Stimulated activated CD4-positive, alpha-beta T cell treated with anti-CD3 and anti-CD28 coated beads, TNF-alpha, amount 100 ng/mL, for 4 hours (primary cell): Measurements from ENCODE around the gene LARP6.
"Not testable (repeated sequence)": the region's sequence is repeated elsewhere in the genome, so short reads cannot be mapped to it uniquely, and the experiment has no call there.

Source experiments
- DNase-seq, 3 experiments: peaks; one replicate each; pipeline ENCODE4 v3.0.0-alpha.2; 2020; ENCODE audit warnings: low read depth in 3 of 3

Gene LARP6

GRCh38 chr15:70859322-70859908 lies 5.5 kb upstream of the LARP6 start:
- DNase-seq = no peak

- DNase-seq = not testable (repeated sequence)
Observed at GRCh38 chr15:70858614-70859321, 4.8 kb upstream of the LARP6 start.

- DNase-seq = no peak
Observed at GRCh38 chr15:70857562-70858285, 3.8 kb upstream of the LARP6 start.

- no peak for DNase-seq
Observed at GRCh38 chr15:70856884-70857561, 3.1 kb upstream of the LARP6 start.

DNA sequence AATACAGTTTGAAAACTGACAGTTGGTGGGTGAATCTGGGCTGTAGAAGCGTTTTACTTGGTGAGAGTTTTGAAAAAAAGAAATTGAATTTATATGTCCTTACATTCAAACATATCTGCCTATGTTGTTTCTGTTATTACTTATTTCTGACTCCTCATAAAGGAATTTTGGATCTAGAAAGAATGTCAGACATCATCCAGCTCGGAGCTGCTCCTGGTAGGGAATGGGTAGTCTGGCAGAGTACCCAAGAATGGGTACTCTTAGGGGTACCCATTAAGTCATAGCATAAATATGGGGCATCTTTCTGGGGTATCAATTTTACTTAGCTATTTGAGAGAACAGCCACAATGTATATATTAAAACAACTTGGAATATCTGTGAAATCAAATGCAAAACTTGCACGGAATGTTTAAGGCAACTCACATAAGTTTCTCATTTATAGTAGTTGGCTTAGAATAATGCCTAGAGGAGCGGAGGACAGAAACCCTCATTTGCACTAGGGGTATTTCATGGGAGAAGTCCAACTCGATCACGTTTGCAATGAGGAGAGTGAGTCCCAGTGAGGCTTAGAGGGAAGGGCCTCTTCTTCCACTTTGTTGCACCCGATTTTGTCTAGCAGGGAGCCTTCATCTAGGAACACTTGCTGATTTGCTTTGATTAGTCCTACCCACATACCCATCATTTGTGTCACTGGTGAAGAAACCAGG lies 2.4 kb upstream of the LARP6 start:
- DNase-seq = no peak

DNA sequence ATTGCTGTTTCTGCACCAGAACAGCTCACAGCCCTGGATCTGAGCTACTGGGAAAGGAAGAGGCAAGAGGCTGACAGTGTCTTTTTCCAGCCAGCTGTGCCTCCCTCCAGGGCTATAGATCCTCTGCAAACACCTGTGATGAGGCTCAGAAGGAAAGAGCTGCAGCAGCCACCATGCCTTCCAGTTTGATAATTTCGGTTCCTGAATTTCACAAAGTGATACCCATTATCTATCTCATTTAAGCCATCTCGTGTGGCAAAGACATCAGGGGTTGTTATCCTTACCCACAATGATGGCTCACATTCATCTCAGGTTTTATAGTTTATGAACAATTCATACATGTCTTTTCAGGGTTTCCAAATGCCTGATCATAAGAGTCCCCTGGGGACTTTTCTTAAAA lies 1.8 kb upstream of the LARP6 start:
- no peak for DNase-seq

GRCh38 chr15:70854666-70854976 lies 664 bp upstream of the LARP6 start:
- DNase-seq = no peak

DNA sequence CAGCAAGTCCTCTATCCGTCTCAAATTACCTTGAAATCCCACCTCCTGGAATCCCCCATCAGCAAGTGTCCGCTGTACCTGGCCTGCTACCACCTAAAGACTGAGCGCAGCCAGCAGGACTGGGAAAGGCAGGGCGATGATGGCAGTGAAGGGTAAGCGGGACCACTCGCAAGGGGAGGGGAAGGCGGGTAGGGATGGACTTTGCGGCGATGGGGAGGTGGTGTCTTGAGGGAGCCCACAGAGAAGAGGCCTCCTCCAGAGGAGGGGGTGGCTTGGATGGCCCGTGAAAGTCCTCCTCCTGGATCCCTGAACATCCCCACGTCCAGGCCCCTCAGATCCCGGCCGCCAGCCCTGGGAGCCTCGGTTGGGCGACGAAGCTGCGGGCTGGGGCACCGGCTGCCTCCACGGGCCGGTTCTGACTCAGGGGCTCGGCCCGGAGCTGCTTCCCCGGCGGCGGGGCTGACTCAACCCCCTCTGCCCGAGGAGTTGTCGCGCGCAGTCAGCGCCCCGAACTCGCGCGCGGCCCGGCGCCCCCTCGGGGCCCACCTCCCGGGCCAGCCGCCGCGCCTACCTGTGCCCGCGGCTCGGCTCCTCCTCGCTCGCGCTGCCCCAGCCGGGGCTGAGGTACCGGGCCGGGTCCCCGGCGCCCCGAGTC lies 512 bp downstream of the LARP6 start:
- DNase-seq = peak in 1 of 3 experiments; percentile 8

- no peak for DNase-seq
Observed at GRCh38 chr15:70852501-70853317, 1.2 kb downstream of the LARP6 start.

DNA sequence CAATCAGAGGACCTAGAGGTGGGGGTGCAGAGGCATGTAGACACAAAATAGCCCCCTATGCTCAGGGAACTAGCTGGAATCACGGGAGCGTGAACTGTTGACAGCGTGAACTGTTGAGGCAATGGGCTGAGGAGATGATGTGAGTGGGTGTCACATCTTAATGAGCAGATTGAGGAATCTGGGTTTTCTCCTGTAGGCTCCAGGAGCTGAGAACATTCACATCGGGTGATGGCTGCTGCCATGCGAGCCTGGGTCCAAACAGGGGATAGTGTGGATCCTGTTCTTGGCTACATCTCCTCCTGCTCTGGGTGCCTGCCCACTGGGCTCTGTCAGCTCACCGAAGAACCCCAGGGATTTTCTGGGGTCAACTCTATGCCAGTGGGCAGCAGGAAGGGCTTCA lies 2.1 kb downstream of the LARP6 start:
- no peak for DNase-seq

GRCh38 chr15:70845602-70846360 lies 8.2 kb downstream of the LARP6 start:
- no peak for DNase-seq

DNA sequence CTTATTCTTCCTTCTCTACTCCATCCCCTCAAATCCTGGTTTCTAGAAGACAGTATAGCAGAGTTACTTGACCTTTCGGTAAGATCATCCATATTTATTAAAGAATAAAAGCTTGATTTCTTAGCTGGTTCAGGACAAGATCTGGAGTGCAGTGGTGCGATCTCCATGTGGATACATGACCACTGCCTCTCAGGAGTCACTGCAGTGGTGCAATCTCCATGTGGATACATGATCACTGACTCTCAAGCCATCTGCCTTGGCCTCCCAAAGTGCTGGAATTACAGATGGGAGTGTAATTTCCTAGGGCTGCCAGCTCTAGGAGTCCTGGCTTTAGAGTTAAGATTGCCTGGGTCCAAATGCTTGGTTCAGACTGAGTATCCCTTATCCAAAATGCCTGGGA lies 16.5 kb downstream of the LARP6 start:
- DNase-seq = no peak

DNA sequence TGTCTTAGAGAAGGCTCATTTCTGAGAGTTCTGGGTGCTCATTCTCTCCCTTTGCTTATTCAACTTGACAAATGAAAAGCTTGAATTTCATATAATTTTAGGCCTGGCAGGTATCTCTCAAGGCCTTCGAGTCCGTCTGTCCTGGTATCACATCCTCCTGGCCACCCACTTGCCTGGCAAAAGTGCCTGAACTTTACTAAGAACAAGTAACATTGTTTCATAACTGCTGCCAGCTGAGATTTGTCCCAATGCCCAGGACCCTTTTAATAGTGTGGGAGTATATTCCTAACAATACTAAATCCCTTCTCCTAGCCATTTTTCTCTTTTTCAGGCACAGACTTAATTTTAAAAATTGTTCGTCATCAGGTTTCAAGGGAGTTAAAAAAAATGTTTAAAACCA lies 18.1 kb downstream of the LARP6 start:
- no peak for DNase-seq

- DNase-seq = no peak
Observed at GRCh38 chr15:70835415-70835814, 18.5 kb downstream of the LARP6 start.

DNA sequence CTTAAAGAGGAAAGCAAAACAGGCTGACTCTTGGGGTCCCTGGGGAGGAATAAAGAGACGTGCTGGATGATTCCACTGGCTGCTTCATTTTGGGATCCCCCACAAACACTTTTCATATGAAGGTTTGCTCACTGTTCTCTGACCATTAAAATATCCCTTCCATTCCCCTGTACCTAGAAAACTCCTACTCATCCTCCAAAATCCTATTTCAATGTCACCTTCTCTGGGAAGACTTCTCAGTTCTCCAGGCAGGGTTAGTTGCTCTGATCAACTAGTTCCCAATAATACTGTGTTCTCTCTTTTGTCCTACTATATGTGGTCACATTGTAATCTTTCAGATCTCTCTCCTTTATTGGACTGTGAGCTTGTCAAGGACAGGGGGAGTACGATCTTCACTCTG lies 19.0 kb downstream of the LARP6 start:
- DNase-seq = no peak

DNA sequence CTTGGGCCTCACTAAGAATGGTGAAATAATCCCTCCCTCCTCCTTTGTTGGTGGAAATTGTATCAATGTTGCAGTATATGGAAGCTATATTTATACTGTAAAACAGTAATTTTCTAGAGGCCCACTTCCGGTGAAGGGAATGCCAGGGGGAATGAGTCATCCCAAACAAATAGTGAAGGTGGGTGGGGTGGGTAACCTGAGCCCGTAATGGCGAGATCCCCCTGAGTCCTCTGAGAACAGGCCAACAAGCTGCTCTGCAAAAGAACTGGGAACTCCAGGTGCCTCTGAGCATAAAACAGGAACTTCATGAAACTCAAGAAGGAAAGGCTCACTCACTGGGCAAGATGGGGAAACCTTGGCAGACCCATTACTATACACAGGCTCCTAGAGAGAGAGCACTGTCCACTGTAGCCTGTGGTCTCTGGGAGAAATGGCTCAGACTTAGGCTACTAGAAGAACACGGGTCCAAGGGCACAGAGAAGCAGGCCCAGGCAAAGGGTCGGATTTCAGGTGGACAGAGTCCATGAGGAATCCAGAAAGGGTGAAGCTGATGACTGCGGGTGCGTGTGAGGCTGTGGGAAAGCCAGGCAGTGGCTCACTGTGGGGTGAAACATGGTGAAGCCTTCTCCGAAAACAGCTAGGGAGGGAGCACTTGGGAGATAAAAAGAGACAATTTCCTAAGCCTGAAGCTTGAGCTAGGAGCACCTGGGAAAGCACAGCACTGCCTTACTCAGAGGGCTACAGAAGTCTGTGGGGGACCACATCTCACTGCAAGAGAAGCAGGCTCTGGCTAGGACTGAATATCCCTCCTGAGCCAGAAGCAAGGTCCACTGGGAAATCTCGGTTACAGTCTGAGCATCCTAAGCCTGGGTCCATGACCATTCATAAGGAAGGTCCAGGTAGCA lies 19.8 kb downstream of the LARP6 start:
- no peak for DNase-seq

DNA sequence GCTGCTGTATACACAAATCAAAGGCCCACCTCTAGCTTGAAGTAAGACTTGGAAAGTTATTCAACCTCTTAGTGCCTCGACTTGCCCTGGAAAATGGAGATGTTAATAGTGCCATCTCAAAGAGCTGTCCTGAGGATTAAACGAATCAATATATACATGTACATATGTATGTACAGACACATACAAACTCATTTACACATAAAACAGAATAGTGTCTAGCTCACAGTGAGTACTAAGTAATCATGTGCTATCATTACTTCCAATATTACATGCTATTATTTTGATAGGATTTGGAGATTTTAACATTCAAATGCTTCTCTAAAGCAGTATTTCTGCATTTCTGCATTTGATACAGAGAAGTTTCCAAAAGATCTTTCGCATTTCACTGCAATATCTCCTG lies 20.5 kb downstream of the LARP6 start:
- no peak for DNase-seq

DNA sequence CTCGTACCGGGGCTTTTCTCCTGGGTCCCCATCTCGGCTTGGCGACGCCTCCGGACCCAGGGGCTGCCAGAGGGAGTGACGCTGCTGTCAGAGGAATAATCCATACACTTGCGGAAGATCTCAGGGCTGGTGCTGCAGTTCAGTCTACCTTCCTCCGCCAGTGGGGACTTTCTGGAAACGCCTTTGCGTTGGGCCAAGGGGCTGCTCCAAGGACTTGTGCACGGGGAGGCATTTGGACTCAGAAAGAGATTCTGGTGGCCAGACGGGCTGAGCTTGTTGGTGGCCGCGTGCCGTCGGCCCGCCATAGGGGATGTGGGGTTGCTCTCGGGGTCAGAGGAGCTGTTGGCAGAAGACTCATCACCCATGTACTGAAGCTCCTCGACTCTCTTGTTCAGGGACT lies 21.8 kb downstream of the LARP6 start:
- DNase-seq = no peak
